Mesenchymal stem cell (in vitro differentiated cells and primary cell): ENCODE data around the gene MCRIP2.

ENCODE experiments used
- DNase-seq: peaks from one replicate; pipeline ENCODE4 v3.0.0-alpha.2; 2013
- H2AFZ ChIP-seq: one replicate; pipeline ENCODE4 v1.6.1; 2013; ENCODE audit warnings: low read depth, mild to moderate bottlenecking, control low read depth, inconsistent platforms, low read length, moderate library complexity
- H2AK5ac ChIP-seq: 2 replicates; pipeline ENCODE4 v1.6.1; 2013; ENCODE audit warnings: low read length, moderate library complexity, mild to moderate bottlenecking, inconsistent platforms; ENCODE audit not compliant: severe bottlenecking
- H2BK120ac ChIP-seq: one replicate; pipeline ENCODE4 v1.6.1; 2013; ENCODE audit warnings: low read depth, mild to moderate bottlenecking, inconsistent platforms, low read length, moderate library complexity
- H2BK12ac ChIP-seq, 2 experiments: one replicate each; pipeline ENCODE4 v1.6.1; 2013; ENCODE audit warnings: inconsistent platforms in 2 of 2, low read length in 2 of 2, mild to moderate bottlenecking in 2 of 2, moderate library complexity in 2 of 2, control low read depth in 1 of 2
- H2BK15ac ChIP-seq: one replicate; pipeline ENCODE4 v1.6.1; 2013; ENCODE audit warnings: mild to moderate bottlenecking, low read depth, inconsistent platforms; ENCODE audit not compliant: poor library complexity, severe bottlenecking
- H2BK5ac ChIP-seq: 2 replicates; pipeline ENCODE4 v1.6.1; 2013; ENCODE audit warnings: low read depth, mild to moderate bottlenecking, low read length, control low read depth, inconsistent platforms; ENCODE audit not compliant: poor library complexity, severe bottlenecking
- H3K14ac ChIP-seq, 2 experiments: one replicate each; pipeline ENCODE4 v1.6.1; 2013; ENCODE audit warnings: inconsistent platforms in 2 of 2, low read length in 2 of 2, control low read depth in 1 of 2, mild to moderate bottlenecking in 1 of 2, moderate library complexity in 1 of 2
- H3K18ac ChIP-seq, 2 experiments: one replicate each; pipeline ENCODE4 v1.6.1; 2013; ENCODE audit warnings: inconsistent platforms in 2 of 2, low read length in 2 of 2, control low read depth in 1 of 2, low read depth in 1 of 2, mild to moderate bottlenecking in 1 of 2
- H3K23ac ChIP-seq, 2 experiments: one replicate each; pipeline ENCODE4 v1.6.1; 2013; ENCODE audit warnings: inconsistent platforms in 2 of 2, low read length in 2 of 2, mild to moderate bottlenecking in 2 of 2, moderate library complexity in 2 of 2, control low read depth in 1 of 2
- H3K27ac ChIP-seq: 2 replicates; pipeline ENCODE4 v1.5.1; 2013; ENCODE audit warnings: mild to moderate bottlenecking, moderate library complexity, low read length, control low read depth, inconsistent platforms; ENCODE audit not compliant: poor library complexity, severe bottlenecking
- H3K27me3 ChIP-seq, 2 experiments: 2 replicates each; pipeline versions ENCODE4 v1.6.1 to v1.7.0; 2013; ENCODE audit warnings: low read length in 2 of 2, mild to moderate bottlenecking in 2 of 2, moderate library complexity in 2 of 2, control low read depth in 1 of 2, inconsistent platforms in 1 of 2; ENCODE audit not compliant: control insufficient read depth in 1 of 2, insufficient read depth in 1 of 2
- H3K36me3 ChIP-seq, 2 experiments: 2 replicates each; pipeline versions ENCODE4 v1.6.1 to v1.7.0; 2013; ENCODE audit warnings: low read length in 2 of 2, control low read depth in 1 of 2, inconsistent platforms in 1 of 2, low read depth in 1 of 2, mild to moderate bottlenecking in 1 of 2; ENCODE audit not compliant: insufficient read depth in 2 of 2, control insufficient read depth in 1 of 2
- H3K4ac ChIP-seq, 2 experiments: one replicate each; pipeline ENCODE4 v1.6.1; 2013; ENCODE audit warnings: inconsistent platforms in 2 of 2, low read length in 2 of 2, mild to moderate bottlenecking in 2 of 2, moderate library complexity in 2 of 2, control low read depth in 1 of 2, low read depth in 1 of 2
- H3K4me1 ChIP-seq: 2 replicates; pipeline ENCODE4 v1.6.1; 2013; ENCODE audit warnings: low read depth, low read length, control low read depth; ENCODE audit not compliant: control insufficient read depth, insufficient read depth
- H3K4me2 ChIP-seq: 2 replicates; pipeline ENCODE4 v1.6.1; 2013; ENCODE audit warnings: low read length, mild to moderate bottlenecking, inconsistent platforms; ENCODE audit not compliant: poor library complexity, severe bottlenecking
- H3K4me3 ChIP-seq, 2 experiments: 2 replicates each; pipeline versions ENCODE4 v1.5.1 to v1.7.0; 2013; ENCODE audit warnings: low read length in 2 of 2, mild to moderate bottlenecking in 2 of 2, control low read depth in 1 of 2, low read depth in 1 of 2; ENCODE audit not compliant: insufficient read depth in 1 of 2
- H3K79me1 ChIP-seq: replicated peaks from 2 replicates; pipeline ENCODE4 v1.6.1; 2013; ENCODE audit warnings: mild to moderate bottlenecking, control low read depth, low read length, inconsistent platforms; ENCODE audit not compliant: poor library complexity, severe bottlenecking
- H3K9ac ChIP-seq: 2 replicates; pipeline ENCODE4 v1.7.0; 2013; ENCODE audit warnings: mild to moderate bottlenecking, low read length, moderate library complexity
- H3K9me3 ChIP-seq: 2 replicates; pipeline ENCODE4 v1.7.0; 2013; ENCODE audit warnings: mild to moderate bottlenecking, low read length; ENCODE audit not compliant: control insufficient read depth
- H4K8ac ChIP-seq: one replicate; pipeline ENCODE4 v1.6.1; 2013; ENCODE audit warnings: inconsistent platforms, mild to moderate bottlenecking, low read length, moderate library complexity
- H4K91ac ChIP-seq: one replicate; pipeline ENCODE4 v1.6.1; 2013; ENCODE audit warnings: mild to moderate bottlenecking, low read length, inconsistent platforms
- WGBS: methylation state at CpG from one replicate; pipeline ENCODE4 v1.1.7; 2013; ENCODE audit warnings: mixed read lengths; 5-methylcytosine and 5-hydroxymethylcytosine counted together

MCRIP2 gene

DNA sequence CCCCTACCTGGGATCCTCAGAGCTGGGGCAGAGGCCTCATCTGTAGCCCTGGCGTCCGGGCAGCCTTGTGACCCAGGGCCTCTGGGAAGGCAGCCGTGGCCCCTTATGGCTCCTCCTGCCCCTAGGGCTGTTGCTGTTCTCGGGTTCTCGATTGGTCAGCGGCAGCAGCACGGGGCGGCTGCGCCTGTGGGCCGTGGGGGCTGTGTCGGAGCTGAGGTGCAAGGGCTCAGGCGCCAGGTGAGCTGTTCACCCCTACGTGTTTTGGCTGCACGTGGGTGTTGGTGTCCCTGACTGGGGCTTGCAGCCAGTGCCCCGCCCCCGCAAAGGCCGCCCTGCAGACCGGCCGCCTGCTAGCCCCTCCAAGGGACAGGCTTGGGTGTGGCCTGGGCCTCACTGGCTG lies 20.5 kb downstream of the MCRIP2 start:
- Histone ChIP-seq H3K9ac (no peak overlapping the region), H3K9me3 (no peaks in the 10 kb centered on the region), H3K23ac (no peak overlapping the region), H3K4me3 (no peak overlapping the region), H3K27me3 (no peaks in the 10 kb centered on the region), H4K91ac (peak overlapping the region; percentile 63), H4K8ac (no peak overlapping the region), H2BK12ac (no peak overlapping the region), H2BK120ac (no peak overlapping the region), H2AK5ac (no peak overlapping the region), H2BK15ac (no peak overlapping the region), H3K4me2 (no peak overlapping the region), H3K14ac (no peak overlapping the region), H3K4ac (no peak overlapping the region), H3K18ac (no peak overlapping the region), H3K4me1 (peaks cover 17% of the 10 kb centered on the region), H2AFZ (no peak overlapping the region), H3K36me3 (peaks cover 3 to 57% of the 10 kb centered on the region in 2 experiments), H2BK5ac (no peak overlapping the region), H3K27ac (no peak overlapping the region), H3K79me1 (no peaks in the 10 kb centered on the region)
- no peak for DNase-seq
- WGBS, result 97% methylated on average over 19 of the region's 19 CpGs

DNA sequence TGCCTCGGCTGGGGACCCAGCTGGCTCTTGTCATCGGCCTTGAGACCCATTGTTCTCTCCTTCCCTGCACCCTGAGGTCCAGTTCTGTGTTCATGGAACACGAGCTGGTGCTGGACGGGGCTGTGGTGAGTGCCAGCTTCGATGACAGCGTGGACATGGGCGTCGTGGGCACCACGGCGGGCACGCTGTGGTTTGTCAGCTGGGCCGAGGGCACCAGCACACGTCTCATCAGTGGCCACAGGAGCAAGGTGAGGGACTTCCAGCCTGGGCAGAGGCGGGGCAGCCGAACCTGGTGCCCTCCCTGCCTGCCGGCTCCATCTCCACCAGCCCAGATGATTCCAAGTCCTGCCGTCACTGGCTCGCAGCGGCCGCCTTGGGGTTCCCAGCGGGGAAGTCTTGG lies 21.0 kb downstream of the MCRIP2 start:
- Histone ChIP-seq H2BK12ac (no peak overlapping the region), H3K27ac (no peak overlapping the region), H3K79me1 (no peaks in the 10 kb centered on the region), H4K8ac (no peak overlapping the region), H2AFZ (no peak overlapping the region), H3K9ac (no peak overlapping the region), H2BK15ac (no peak overlapping the region), H3K4me3 (no peak overlapping the region), H3K4me2 (no peak overlapping the region), H2BK5ac (no peak overlapping the region), H4K91ac (no peak overlapping the region), H3K4ac (no peak overlapping the region), H2AK5ac (no peak overlapping the region), H3K4me1 (peaks cover 21% of the 10 kb centered on the region), H3K9me3 (no peaks in the 10 kb centered on the region), H3K23ac (no peak overlapping the region), H2BK120ac (no peak overlapping the region), H3K14ac (no peak overlapping the region), H3K36me3 (peaks cover 3 to 52% of the 10 kb centered on the region in 2 experiments), H3K27me3 (no peaks in the 10 kb centered on the region), H3K18ac (no peak overlapping the region)
- WGBS, result 95% methylated on average over 21 of the region's 21 CpGs
- no peak for DNase-seq

DNA sequence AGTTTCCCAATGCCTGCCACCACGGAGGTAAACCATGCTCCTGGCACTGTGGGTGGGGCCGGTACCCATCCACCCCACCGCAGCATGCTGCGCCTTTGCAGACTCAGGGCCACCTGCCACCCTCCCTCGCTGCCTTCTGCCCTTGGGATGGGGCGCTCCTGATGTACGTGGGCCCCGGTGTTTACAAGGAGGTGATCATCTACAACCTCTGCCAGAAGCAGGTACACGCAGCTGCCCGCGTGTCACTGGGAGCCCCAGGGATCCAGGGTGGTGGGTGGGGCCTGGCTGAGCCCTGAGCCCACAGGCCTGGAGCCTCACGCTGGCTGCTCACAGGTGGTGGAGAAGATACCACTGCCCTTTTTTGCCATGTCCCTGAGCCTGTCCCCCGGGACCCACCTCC lies 24.9 kb downstream of the MCRIP2 start:
- Histone ChIP-seq H2BK15ac (no peak overlapping the region), H2AK5ac (no peak overlapping the region), H3K18ac (no peak overlapping the region), H3K36me3 (peaks cover 25 to 54% of the 10 kb centered on the region in 2 experiments), H3K9me3 (no peaks in the 10 kb centered on the region), H2BK120ac (no peak overlapping the region), H3K23ac (no peak overlapping the region), H2BK5ac (no peak overlapping the region), H4K8ac (no peak overlapping the region), H3K27ac (no peak overlapping the region), H4K91ac (no peak overlapping the region), H2BK12ac (no peak overlapping the region), H3K79me1 (peaks cover 18% of the 10 kb centered on the region), H3K4me3 (no peak overlapping the region), H3K4me1 (peaks cover 16% of the 10 kb centered on the region), H3K14ac (no peak overlapping the region), H3K27me3 (no peaks in the 10 kb centered on the region), H3K4me2 (no peak overlapping the region), H2AFZ (no peak overlapping the region), H3K9ac (peak overlapping the region; percentile 67), H3K4ac (no peak overlapping the region)
- 91% methylated on average over 13 of the region's 13 CpGs for WGBS
- DNase-seq, result no peak

DNA sequence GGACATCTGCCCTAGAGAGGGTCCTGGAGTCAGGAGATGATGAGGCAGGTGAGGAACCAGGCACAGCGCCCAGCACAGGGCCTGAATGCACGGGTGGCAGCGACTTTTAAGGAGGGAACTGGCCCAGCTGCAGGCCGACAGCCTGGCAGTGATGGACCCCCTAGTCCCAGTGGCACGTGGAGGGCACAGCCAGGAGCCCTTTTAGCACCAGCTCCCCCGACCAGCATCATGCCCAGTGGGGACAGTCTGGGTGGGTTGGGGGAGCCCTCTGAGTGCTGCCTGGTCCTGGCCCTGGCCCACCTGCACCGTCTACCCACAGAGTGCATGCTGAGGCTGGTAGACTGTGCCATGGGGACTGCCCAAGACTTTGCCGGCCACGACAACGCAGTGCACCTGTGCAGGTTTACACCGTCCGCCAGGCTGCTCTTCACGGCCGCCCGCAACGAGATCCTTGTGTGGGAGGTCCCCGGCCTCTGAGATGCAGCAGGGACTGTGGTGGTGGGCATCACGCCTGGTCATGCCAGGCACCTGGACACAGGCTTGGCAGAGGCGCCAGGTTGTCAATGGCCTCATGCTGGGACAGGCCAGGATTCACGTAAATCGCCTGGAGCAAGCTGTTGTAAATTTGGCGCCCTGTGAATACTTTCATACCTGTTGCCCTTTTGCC lies 25.6 kb downstream of the MCRIP2 start:
- H3K4ac ChIP-seq, result peak overlapping the region; percentile 29 to 90
- no peaks in the 10 kb centered on the region for H3K27me3 ChIP-seq
- peaks cover 16% of the 10 kb centered on the region for H3K4me1 ChIP-seq
- peak overlapping the region; percentile 67 for H3K9ac ChIP-seq
- no peak overlapping the region for H3K14ac ChIP-seq
- peak overlapping the region; percentile 95 for H4K91ac ChIP-seq
- no peak overlapping the region for H2AFZ ChIP-seq
- H2BK5ac ChIP-seq, result no peak overlapping the region
- H2BK15ac ChIP-seq, result no peak overlapping the region
- no peak overlapping the region for H2BK120ac ChIP-seq
- no peak overlapping the region for H3K27ac ChIP-seq
- no peaks in the 10 kb centered on the region for H3K9me3 ChIP-seq
- H2AK5ac ChIP-seq, result peak overlapping the region; percentile 18
- H4K8ac ChIP-seq, result peak overlapping the region; percentile 100
- no peak for DNase-seq
- WGBS, result 86% methylated on average over 21 of the region's 22 CpGs
- peak overlapping the region in 1 of 2 experiments; percentile 86 for H3K4me3 ChIP-seq
- H3K18ac ChIP-seq, result peak overlapping the region; percentile 5 to 58
- H3K79me1 ChIP-seq, result peaks cover 20% of the 10 kb centered on the region
- H3K4me2 ChIP-seq, result no peak overlapping the region
- H3K23ac ChIP-seq, result no peak overlapping the region
- H3K36me3 ChIP-seq, result peaks cover 30 to 54% of the 10 kb centered on the region in 2 experiments
- peak overlapping the region in 1 of 2 experiments; percentile 42 for H2BK12ac ChIP-seq
